G401 (cell line): ENCODE results near the gene C15orf62. TPM values are rescaled to one million over a fixed set of nuclear protein-coding genes. Genes with fewer than 3 reads are reported as not detected.

ENCODE experiments used
- DNase-seq: peaks from one replicate; pipeline ENCODE4 v3.0.0-alpha.2; 2015; ENCODE audit warnings: low spot score
- in situ Hi-C: cut with HindIII; loops from 2 replicates; pipeline ENCODE4 v1.10.0; 2016; ENCODE audit warnings: low sequenced_read_pairs, mixed read lengths
- total RNA-seq: library from RNA; depleted of rRNA; stranded (reverse); fragments of >200 nt; shearing (Covaris generic); gene quantifications from 2 replicates; pipeline ENCODE4 v1.2.3, GENCODE V29; 2014

C15orf62 gene
- total RNA-seq, 1 experiment from 2014 or later, result 3.1 TPM

DNA sequence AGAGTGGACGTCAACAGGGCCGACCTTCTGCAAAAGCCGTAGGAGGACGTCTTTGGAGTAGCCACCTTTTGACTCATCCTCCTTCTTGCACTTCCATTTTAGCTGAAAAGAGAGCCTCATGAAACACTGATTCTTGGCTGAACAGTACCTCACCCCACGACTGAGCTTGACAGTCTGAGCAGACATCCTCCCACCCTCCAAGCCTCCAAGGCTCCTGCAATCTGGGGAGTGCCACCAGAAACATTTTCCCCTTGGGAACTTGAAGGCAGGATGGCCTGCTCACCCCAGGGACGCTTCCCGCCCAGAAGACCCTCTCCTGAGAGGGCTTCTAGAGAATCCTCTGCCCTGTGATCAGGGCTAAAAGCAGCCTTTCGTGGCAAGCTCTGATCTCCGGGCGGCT is 5.2 kb downstream of the C15orf62 start:
- in situ Hi-C loops, result no loop called here
- DNase-seq, result no peak

DNA sequence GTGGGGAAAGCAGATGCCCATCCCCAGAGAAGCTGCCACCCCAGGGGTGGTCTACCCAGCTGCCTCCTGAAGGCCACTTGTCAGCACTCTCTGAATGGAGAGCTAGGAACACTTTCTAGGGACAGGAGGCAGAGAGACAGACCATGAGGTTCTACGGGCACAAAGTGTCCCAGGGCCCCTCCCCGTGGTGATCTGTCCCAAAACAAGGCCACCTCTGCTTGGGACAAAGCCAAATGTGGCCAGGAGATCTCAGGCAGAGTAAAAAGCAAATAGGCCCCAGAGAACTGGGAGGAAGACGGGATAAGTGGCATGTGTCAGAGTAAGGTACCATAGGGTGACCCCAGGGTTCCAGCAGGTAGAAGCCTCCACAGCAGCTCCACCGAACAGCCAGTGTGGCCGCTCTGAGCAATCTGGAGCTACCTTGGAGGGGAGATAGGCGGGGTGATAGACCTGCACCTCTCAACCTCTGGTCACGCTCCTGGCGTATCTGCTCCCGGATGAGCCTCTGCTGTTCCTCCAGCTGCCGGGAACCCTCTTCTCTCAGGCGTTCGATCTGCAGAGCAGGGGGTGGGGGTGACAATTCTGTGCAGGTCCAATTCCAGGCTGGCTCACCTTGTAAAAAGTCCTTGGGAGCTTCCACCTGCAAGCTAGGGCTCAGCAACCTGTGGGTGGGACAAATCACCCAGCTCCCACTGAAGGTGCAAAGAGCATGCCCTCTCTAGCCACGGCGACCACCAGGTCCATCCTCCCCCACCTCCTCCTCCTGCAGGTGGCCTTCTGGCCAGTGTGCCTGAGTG is 6.2 kb downstream of the C15orf62 start:
- DNase-seq, result no peak
- in situ Hi-C loops, result no loop called here

DNA sequence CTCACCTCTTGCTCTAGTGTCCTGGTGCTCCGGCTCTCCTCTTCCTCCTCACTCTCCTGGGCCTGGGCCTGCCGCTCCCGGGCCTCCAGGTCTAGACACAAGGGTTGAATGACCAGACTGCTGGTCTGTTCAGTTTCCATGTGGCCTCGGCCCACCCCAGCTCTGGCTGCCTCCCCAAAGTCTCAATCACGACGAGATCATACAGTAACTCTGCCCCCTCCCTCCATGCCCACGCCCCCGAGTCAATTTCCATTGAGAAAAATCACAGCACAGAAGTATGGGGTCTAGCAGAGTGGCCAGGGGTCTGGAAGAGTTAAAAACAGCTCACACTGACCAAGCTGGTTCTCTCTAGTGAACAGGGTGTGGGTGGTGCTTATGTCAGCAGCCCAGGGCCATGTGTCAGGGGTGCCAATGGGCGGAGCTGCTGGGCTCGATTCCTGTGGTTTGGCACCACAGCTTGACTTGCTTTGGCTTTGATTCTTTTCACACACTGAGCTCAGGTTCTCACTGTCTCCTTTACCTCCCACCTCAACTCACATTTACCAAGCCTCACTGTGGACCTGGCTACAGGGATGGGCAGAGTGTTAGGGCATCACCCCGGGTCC is 6.9 kb downstream of the C15orf62 start:
- no peak for DNase-seq
- in situ Hi-C loops, result no loop called here

GRCh38 chr15:40782609-40783227 is 12.9 kb downstream of the C15orf62 start:
- in situ Hi-C loops, result no loop called here
- peak; percentile 69 for DNase-seq

- in situ Hi-C loops, result no loop called here
- no peak for DNase-seq
These were observed 15.4 kb downstream of the C15orf62 start for GRCh38 chr15:40785164-40785563.

DNA sequence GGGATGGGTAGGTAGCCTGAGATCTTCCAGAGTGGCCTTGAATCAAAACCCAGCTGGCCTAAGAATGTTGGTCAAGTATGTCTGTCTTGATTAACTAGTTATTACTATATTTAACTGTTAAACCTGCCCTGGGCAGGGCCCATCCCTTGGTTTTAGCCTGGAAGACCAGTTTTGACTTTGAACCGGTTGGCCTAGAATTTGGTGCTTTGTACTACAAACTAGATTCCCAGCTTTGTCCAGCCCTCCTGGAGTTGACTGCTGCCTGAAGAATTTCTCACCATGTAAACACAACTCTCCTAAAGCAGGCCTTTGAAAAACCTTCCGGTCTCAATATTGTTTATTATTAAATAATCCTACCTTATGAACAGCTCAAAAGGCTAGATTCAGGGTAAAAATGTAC is 16.0 kb downstream of the C15orf62 start:
- no peak for DNase-seq
- in situ Hi-C loops, result no loop called here

DNA sequence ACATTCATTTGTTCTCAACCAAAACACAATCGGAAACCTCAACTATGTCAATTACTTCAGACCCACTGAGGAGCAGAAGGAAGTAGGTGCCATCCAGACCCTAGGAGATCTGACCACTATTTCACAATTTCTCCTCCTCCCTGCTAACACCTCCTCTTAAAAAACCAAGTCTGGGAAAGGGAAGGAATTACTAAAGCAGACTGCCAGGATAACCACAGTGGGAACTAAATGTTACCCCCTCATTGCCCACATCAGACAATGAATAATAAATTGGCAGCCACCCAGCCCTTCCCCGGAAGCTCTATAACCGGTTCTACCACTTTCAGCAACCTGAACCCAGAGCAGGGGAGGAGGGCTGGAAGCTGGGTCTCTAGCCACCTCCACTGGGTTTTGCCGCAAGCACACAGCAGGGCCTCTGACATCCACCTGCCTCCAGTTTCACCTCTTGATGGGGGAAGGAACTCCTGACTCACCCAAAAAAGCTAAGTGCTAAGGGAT is 17.6 kb downstream of the C15orf62 start:
- peak; percentile 34 for DNase-seq
- in situ Hi-C loops, result no loop called here

DNA sequence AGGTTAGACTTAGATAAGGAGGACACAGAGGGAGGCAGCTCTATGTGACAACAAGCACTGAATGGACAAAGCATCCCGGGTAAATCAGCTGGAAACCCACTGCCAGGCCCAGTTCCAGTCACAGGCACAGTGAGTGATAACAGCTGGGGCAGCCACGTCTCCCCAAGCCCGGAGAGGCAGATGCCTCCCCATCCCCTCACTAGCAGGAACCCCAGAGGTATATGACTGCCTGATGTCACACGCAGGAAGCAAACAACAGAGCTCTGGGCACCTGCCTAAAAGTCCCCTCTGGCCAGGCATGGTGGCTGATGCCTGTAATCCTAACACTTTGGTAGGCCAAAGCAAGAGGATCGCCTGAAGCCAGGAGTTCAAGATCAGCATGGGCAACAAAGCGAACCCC is 18.2 kb downstream of the C15orf62 start:
- DNase-seq, result peak; percentile 27
- in situ Hi-C loops, result no loop called here

DNA sequence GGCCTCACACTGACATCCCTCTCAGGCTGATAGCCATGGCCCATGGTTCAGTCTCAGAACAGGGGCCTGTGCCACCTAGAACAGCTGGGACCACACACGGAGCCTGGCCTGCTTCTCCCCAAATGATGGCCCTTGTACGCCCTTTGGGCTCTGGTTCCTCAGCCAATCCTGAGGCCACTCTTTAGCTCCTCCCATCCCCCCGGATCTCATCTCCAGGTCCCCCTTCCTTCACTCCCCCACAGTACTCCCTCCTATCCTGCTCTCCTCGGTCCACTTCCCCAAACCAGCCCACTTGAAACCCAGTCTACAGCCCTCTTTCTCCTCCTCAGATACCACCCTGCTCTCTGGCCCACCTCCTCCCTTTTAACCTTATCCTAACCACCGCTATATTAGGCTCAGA is 19.3 kb downstream of the C15orf62 start:
- in situ Hi-C loops, result no loop called here
- no peak for DNase-seq

- in situ Hi-C loops, result no loop called here
- DNase-seq, result no peak
These were observed 20.2 kb downstream of the C15orf62 start for GRCh38 chr15:40789999-40790398.

GRCh38 chr15:40790718-40791117 is 20.9 kb downstream of the C15orf62 start:
- no peak for DNase-seq
- in situ Hi-C loops, result no loop called here

DNA sequence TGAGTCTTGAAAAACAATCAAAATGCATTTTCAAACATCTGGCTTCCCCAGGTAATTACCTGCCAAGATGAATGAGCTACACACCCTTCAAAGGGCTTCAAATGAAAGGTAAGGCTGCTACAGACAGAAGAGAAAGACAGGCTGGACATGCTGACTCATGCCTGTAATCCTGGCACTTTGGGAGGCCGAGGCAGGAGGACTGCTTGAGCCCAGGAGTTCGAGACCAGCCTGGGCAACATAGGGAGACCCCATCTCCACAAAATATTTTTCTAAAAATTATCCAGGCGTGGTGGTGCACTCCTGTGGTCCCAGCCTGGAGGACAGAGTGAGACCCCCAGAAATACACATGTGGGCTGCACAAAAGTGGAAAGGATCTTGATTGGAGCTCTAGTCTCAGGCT is 22.6 kb downstream of the C15orf62 start:
- in situ Hi-C loops, result no loop called here

DNA sequence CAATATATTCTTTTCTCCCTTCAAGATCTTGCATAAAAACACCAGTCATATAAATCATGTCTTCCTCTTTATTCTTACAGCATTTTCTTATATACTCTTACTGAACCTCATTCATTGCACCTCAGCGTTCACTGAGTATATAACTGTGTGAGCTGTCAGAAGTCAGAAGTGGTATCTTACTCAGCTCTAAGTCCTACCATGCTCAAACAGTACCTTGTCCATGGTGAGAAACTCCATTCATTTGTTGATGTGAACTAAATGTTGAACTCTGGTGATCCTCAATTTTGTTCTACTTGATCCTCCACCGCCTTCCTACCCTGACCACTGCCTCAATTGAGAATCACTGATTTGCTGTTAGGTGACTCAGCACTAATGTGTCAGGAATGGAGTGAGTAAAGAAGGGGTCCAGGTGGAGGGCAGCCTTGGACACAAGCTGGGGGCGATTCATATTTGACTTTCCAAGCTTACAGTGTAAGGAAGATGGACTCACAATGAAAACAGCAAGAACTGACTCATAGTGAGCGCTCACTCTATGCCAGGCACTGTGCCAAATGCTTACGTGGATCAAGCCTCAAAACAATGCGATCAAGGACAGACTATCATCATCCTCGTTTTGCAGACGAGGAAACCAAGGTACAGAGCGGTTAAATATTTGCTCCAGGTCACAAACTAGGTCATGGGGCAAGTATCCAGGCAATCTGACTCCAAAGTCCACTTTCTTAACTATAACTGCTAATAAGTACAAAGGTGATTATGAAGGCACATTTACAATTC is 23.6 kb downstream of the C15orf62 start:
- no peak for DNase-seq
- in situ Hi-C loops, result no loop called here

More for the DNA sequence above, 22.6 kb downstream of the C15orf62 start:
- no peak for DNase-seq

- in situ Hi-C loops, result no loop called here
- no peak for DNase-seq
These were observed 26.3 kb downstream of the C15orf62 start for GRCh38 chr15:40796041-40796440.

DNA sequence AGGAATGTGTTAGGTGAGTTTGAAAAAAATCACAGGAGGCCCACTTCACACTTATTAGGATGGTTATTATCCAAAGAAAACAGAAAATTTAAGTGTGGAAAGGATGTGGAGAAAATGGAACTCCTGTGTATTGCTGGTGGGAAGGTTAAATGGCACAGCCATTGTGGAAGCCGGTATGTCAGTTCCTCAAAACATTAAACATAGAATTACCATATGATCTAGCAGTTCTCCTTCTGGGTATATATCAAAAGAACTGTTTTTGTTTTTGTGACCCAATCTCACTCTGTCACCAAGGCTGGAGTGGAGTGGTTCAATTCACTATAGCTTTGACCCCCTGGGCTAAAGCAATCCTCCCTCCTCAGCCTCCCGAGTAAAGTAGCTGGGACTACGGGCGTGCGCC is 26.7 kb downstream of the C15orf62 start:
- DNase-seq, result no peak
- in situ Hi-C loops, result no loop called here

DNA sequence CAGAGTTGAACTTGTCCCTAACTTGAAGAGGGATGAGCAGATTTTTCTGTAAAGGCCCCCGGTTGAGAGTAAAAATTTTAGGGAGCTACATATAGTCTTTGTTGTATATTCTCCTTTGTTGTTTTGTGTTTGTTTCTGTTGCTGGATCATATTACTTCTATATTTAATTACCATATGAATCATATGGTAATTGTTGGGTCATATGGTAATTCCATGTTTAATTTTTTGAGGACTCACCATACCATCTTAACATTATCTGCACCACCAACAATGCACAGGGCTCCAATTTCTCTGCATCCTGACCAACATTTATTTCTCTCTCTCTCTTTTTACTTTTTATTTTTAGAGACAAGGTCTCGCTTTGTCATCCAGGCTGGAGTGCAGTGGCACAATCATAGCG is 29.7 kb downstream of the C15orf62 start:
- in situ Hi-C loops, result no loop called here
- no peak for DNase-seq

- no peak for DNase-seq
- in situ Hi-C loops, result no loop called here
These were observed 33.3 kb downstream of the C15orf62 start for GRCh38 chr15:40803076-40803475.

- in situ Hi-C loops, result no loop called here
- DNase-seq, result no peak
These were observed 33.9 kb downstream of the C15orf62 start for GRCh38 chr15:40803688-40804087.

DNA sequence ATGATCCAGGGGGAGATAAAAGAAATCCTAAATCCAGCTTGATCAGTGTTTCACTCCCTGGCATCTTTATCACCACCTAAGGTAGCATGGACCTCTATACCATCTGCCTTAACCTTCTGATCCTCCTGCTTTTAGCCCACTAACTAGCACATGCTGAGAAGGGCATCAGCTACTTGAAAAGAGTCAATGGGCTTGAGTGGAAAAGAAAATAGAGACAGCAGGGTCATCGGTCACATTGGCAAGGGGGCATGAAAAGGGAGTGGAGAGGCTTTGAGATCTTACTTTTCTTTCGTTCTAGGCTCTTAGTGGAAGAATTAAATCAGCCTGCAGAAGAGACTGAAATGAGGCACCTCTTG is 36.9 kb downstream of the C15orf62 start:
- no peak for DNase-seq
- in situ Hi-C loops, result no loop called here
